HG03575 (cell line): Measurements from ENCODE around the gene C10orf105.

ENCODE experiments used
- ATAC-seq: cut with Tn5 transposase; IDR thresholded peaks from one replicate; pipeline ENCODE4 v1.9.1; 2021; ENCODE audit not compliant: unreplicated experiment, insufficient number of reproducible peaks, low FRiP score; ENCODE audit errors: extremely low read depth

C10orf105 gene

GRCh38 chr10:71721313-71721712, 1.7 kb upstream of the C10orf105 start:
- no peak for ATAC-seq

- ATAC-seq, result no peak
Observed at GRCh38 chr10:71720288-71720687, 710 bp upstream of the C10orf105 start.

GRCh38 chr10:71719042-71719441, 536 bp downstream of the C10orf105 start:
- no peak for ATAC-seq

DNA sequence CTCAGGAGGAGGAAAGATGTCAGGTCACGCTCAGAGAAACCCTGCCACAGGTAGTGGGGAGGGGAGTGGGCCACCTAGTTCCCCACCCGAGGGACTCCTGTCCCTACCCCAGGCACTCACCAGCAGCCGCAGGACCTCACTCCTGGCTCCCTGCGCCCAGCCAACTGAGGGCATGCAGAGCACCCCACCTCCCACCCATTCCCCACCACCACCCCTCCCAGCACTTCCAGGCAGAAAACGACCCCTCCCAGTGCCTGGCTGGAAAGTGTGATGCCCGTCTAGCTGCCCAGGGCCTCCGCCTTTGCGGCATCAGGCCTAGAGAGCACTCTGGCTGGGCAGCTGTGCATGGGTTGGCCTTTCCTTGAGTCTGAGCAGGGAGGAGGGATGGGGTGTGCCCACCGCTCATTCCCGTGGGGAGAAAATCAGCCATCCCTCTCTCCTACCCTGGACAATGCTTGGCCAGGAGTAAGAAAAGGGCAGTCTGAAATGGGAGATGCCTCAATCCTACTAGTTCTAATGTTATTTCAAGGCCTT, 1.3 kb downstream of the C10orf105 start:
- no peak for ATAC-seq

- ATAC-seq, result no peak
Observed at GRCh38 chr10:71717551-71717951, 2.0 kb downstream of the C10orf105 start.

DNA sequence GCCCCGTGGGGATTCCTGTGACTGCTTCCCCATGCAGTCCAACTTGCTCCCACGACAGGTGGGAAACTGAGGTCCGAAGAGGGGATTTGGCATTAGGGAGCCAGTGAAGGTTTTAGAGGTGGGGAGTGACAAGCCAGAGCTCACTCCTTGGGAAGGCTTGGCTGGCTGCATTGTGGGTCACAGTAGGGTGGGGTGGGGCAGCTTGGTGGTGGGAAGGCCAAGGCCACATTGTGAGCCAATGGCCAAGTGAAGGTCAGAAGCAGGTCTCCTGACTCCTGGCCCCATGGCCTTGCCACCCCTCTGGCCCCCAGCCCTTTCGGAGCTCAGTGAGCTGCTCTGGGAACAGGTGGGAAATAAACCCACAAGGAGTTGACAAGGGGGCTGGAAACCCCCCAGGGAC, 2.5 kb downstream of the C10orf105 start:
- no peak for ATAC-seq

DNA sequence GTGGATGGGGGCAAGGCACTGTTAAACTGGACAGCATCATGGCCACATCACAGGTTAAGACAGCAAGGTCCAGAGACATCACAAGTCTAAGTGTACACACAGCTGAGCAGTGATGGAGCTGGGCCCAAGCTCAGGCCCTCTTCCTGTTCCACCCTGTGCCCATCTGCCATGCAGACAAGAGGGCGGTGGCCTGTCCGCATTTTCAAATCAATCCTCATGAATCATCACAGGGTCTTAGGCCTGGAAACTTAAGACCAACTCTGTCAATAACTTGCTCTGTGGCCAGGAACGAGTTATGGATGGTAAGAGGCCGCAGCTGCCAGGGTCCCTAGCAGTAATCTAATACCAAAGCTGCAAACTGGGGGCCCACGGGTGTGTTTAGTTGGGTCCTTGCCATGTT, 3.2 kb downstream of the C10orf105 start:
- ATAC-seq, result no peak

GRCh38 chr10:71715860-71716259, 3.7 kb downstream of the C10orf105 start:
- ATAC-seq, result no peak

DNA sequence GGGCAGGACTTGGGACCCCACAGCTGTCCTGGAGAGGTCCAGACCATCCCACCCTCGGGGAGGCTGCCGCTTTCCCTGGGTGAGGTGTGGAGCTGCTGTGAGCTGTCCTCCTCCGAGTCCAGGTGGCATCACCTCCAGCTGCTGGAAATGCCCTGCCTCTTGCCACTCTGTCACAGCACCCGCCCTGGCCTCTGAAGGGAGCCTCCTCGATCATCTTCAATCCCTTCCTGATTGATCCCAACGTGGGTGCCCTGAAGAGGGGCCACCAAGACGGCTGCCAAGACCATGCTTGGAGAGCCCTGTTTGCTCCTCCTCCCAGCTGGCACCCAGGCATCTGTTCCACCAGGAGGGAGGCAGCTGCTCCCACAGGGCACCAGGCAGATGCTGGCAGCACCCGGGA, 4.6 kb downstream of the C10orf105 start:
- ATAC-seq, result no peak

DNA sequence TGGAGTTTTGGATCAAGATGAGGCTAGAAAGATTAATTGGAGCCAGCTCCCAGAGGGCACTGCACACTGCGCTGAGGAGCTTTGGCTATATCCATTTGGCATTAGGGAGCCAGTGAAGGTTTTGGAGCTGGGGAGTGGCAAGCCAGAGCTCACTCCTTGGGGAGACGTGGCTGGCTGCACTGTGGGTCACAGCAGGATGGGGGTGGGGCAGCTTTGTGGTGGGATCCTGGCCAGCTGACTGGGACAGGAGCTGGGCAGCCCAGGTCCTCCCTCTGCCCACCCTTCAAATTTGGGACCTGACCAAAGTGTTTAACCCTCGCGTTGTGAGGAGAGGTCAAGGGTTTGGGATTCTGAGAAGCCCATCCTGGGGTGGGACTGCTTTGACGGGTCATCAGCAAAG, 5.0 kb downstream of the C10orf105 start:
- ATAC-seq, result no peak

DNA sequence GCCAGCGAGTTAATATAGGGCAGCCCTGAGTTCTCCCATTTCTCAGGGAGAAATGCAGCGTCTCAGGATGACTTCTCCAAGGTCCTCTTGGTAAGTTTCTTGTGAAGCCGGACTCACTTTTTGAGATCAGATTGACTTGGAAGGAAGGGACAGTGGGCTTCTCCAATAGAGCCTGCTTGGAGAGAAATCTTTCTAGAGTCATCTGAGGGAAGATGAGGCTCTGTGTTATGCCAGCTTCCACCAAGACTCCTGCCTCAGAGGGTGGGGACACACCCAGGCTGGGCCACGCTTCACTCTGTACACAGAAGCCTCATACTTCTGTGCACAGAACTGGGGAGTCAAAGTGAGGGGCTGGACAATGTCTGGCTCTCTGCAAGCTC, 5.6 kb downstream of the C10orf105 start:
- ATAC-seq, result no peak

GRCh38 chr10:71713135-71714030, 6.2 kb downstream of the C10orf105 start:
- ATAC-seq, result no peak

DNA sequence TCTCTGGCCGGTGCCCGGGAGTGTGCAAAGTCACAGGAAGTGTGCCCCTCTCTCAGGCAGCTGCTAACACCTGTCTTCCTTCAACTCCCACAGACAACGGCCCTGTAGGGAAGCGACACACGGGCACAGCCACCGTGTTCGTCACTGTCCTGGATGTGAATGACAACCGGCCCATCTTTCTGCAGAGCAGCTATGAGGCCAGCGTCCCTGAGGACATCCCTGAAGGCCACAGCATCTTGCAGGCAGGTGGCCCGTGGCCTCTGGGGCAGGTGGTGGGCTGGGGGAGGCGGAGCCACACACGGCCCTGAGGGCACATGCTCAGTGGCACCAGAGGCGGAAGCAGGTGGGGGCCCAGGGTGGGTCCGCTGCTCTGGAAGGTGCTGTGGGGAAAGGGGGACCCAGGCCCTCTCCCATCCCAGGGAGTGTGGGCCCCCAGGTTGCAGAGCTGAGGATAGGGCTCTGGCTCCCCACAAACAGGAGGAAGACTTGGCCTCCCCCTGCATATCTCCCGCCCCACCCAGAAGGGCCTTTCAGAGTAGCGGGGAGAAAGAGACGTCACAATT, 6.9 kb downstream of the C10orf105 start:
- ATAC-seq, result no peak

GRCh38 chr10:71712170-71712569, 7.4 kb downstream of the C10orf105 start:
- ATAC-seq, result no peak

DNA sequence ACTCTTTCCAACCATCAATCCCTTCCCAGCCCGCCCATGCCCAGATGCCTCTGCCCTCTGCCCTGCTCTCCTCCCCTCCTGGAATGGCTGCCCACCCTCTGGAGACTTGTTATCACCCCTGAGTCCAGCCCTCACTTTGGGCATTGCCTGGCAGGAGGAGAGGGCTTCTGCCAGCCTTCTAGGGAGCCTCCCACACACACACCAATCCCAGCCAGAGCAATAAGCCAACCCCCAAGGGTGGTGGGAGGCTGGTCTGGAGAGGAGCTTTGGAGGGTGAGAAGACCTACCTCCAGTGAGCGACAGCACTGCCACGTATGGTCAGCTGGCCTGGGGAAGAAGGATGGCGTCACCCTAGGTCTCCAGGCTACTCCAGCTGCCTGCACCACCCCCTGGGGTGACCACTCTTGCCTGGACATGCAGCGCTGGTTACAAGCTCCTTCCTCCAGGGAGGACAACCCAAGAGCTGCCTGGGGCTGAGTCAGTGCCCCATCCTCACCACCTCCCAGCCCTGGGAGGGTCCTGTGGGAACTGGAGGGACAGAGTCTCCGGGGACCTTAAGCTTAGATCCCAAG, 8.4 kb downstream of the C10orf105 start:
- no peak for ATAC-seq

DNA sequence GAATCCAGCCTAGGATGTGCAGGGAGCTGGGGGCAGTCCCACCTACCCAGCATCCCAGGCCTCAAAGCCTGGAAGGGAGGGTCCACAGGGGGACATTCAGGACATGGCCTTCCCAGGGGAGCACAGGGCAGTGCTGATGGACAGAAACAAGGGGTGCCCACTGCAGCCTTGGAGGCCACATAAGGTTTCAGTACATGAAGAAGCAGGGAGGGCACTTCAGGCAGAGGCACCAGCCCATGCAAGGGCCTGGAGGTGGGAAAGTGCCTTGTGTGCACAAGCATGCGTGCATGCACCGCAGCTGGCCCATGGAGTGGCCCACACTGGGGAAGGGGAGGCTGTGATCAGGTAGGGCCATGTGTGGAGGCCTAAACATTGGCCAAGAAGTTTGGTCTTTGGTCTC, 9.1 kb downstream of the C10orf105 start:
- ATAC-seq, result no peak

DNA sequence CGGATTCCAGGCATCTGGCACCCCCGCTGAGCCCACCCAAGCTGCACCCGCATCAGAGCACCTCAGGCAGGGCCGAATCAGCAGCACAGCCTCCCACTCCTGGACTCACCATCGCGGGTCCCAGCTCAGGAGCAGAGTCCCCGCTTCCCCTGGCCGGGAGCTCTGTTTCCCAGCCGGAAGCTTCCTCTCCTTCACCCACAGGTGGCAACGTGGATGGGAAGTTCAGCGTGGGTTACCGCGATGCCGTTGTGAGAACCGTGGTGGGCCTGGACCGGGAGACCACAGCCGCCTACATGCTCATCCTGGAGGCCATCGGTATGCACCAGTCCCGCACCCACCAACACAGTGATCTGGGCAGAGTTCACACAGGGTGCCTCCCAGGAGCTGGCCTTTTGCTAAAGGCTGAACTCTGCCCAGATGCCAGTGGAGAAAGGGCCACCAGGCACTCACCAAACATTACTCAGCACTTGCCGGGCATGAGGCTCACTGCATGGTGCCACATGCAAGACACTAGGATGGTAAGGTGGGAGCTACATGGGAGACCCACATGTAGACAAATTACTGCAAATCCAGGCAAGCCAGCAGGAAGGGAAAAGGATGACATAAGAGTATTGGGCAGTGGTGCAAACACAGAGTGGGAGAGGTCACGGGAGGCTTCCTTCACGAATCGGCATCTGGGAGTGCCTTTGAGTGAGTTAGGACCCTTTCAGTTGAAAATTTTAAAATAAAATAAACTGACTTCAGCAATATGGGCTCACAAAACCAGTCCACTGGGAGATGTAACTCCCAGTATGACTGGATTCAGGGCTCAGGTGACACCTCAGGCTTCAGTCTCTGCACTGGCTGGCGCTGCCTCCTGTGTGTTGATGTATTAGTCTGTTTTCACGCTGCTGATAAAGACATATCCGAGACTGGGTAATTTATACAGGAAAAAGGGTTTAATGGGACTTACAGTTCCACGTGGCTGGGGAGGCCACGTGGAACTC, 10.4 kb downstream of the C10orf105 start:
- ATAC-seq, result no peak

DNA sequence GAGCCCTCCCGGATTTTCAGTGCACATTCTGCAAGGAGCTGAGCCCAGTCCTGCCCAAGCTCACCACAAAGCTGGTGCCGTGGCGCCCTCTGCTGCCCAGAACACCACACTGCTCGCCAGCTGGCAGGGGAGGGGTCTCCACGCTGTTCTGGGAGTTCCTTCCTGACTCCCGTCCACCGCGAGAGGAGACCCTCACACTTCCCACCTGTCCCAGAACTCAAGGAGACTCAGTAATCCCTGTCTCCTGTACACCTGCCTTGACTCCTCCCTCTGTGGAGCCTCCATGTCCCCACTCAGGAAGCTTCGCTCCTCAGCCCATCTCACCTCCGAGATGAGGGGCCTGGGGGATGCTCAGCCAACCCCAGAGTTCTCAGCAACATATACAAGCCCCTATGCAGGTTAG, 11.3 kb downstream of the C10orf105 start:
- no peak for ATAC-seq

DNA sequence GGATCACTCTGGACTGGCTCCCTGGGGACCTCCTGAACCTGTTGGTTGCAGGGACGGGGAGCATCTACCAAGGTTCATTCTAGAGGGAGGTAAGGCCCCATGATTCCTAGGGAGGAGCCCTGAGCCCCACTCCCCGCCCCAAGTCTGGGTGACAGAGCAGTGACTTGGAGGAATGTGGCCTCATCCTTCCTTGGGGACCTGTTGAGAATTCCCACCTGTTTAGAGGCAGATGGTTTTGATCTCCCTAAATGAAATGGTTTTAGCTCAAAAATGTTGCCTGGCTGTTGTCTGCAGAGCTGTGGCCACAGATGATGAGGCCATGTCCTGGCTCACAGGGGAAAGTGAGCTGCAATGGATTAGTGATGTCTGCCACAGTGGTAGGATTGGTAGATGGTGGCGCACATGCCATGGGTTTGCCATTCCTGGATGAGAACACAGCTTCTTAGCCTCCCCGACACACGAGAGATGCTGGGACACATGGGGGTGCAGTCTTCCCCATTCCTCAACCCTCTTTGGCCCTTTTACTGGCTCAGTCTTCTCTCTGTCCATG, 12.3 kb downstream of the C10orf105 start:
- no peak for ATAC-seq
